IMR-90 (cell line): ENCODE results near the gene MAP3K13. TPM values are rescaled to one million over a fixed set of nuclear protein-coding genes. Genes with fewer than 3 reads are reported as not detected.

ENCODE experiments used
- ATAC-seq: fragments of 200-7000 bp; cut with Tn5 transposase; 2 replicates; pipeline ENCODE4 v1.9.1; 2020; ENCODE audit warnings: low read depth, mild to moderate bottlenecking, moderate library complexity
- BruUV-seq: library from RNA; stranded (reverse); fragments of 400-500 nt; replicated peaks from 2 replicates; lab custom pipeline; 2021; lab: Mats Ljungman, UMichigan
- CTCF ChIA-PET: fragments of 300-600 bp; formaldehyde crosslinking; extraction: SDS; loops from one replicate; lab custom pipeline; 2021; ENCODE audit warnings: antibody characterized with exemption; lab: Yijun Ruan, JAX
- POLR2A ChIA-PET: fragments of 300-600 bp; sonication (Branson Sonifier 250); formaldehyde crosslinking; loops from one replicate; lab custom pipeline; 2022; ENCODE audit warnings: antibody characterized with exemption; ENCODE audit not compliant: unreplicated experiment; lab: Charles Lee
- DNase-seq: peaks from one replicate; pipeline ENCODE4 v3.0.0; 2013
- H2AFZ ChIP-seq: replicated peaks from 2 replicates; pipeline ENCODE3; 2013; ENCODE audit warnings: low read length, mild to moderate bottlenecking; ENCODE audit not compliant: poor library complexity
- H2AK5ac ChIP-seq: 2 replicates; pipeline ENCODE4 v1.6.1; 2013; ENCODE audit warnings: low read depth, low read length, inconsistent platforms
- H2AK9ac ChIP-seq: replicated peaks from 2 replicates; pipeline ENCODE3; 2013; ENCODE audit warnings: mild to moderate bottlenecking, low read depth, low read length, moderate library complexity; ENCODE audit not compliant: poor library complexity
- H2BK120ac ChIP-seq: 2 replicates; pipeline ENCODE4 v1.6.1; 2013; ENCODE audit warnings: low read depth, low read length, inconsistent platforms
- H2BK15ac ChIP-seq: 3 replicates; pipeline ENCODE4 v1.6.1; 2013; ENCODE audit warnings: low read depth, low read length, inconsistent platforms
- H2BK20ac ChIP-seq: 2 replicates; pipeline ENCODE4 v1.6.1; 2013; ENCODE audit warnings: low read depth, mild to moderate bottlenecking, inconsistent platforms, low read length, moderate library complexity
- H2BK5ac ChIP-seq: 2 replicates; pipeline ENCODE4 v1.6.1; 2013; ENCODE audit warnings: mild to moderate bottlenecking, low read depth, low read length, inconsistent platforms; ENCODE audit not compliant: poor library complexity, severe bottlenecking
- H3K14ac ChIP-seq: replicated peaks from 2 replicates; pipeline ENCODE4 v1.6.1; 2013; ENCODE audit warnings: low read depth, low read length, inconsistent platforms
- H3K18ac ChIP-seq: 2 replicates; pipeline ENCODE4 v1.6.1; 2013; ENCODE audit warnings: low read depth, low read length, control low read depth
- H3K23ac ChIP-seq: 2 replicates; pipeline ENCODE4 v1.6.1; 2013; ENCODE audit warnings: low read depth, low read length, inconsistent platforms
- H3K27ac ChIP-seq: 2 replicates; pipeline ENCODE4 v1.5.1; 2013; ENCODE audit warnings: mild to moderate bottlenecking, control low read depth, low read length; ENCODE audit not compliant: insufficient read depth
- H3K27me3 ChIP-seq: 2 replicates; pipeline ENCODE4 v1.6.1; 2013; ENCODE audit warnings: low read length; ENCODE audit not compliant: control insufficient read depth, insufficient read depth
- H3K36me3 ChIP-seq: 2 replicates; pipeline ENCODE4 v1.6.1; 2013; ENCODE audit warnings: low read length, mixed read lengths; ENCODE audit not compliant: control insufficient read depth, insufficient read depth
- H3K4ac ChIP-seq: 2 replicates; pipeline ENCODE4 v1.6.1; 2013; ENCODE audit warnings: low read depth, low read length, inconsistent platforms
- H3K4me1 ChIP-seq: 2 replicates; pipeline ENCODE4 v1.6.1; 2013; ENCODE audit warnings: low read length, mixed read lengths; ENCODE audit not compliant: control insufficient read depth, insufficient read depth
- H3K4me2 ChIP-seq: 2 replicates; pipeline ENCODE4 v1.6.1; 2013; ENCODE audit warnings: low read depth, mild to moderate bottlenecking, control low read depth, low read length, moderate library complexity
- H3K4me3 ChIP-seq: 2 replicates; pipeline ENCODE4 v1.5.1; 2013; ENCODE audit warnings: low read depth, mild to moderate bottlenecking, control low read depth, low read length, moderate library complexity; ENCODE audit not compliant: insufficient read depth
- H3K56ac ChIP-seq: 2 replicates; pipeline ENCODE4 v1.6.1; 2013; ENCODE audit warnings: low read length, inconsistent platforms; ENCODE audit not compliant: insufficient read depth; ENCODE audit errors: extremely low read depth
- H3K79me1 ChIP-seq, 2 experiments: 2 replicates each; pipeline ENCODE4 v1.6.1; 2013; ENCODE audit warnings: low read length in 2 of 2, inconsistent platforms in 1 of 2, low read depth in 1 of 2
- H3K9ac ChIP-seq: 2 replicates; pipeline ENCODE4 v1.6.1; 2013; ENCODE audit warnings: low read depth, low read length, control low read depth
- H3K9me1 ChIP-seq: 2 replicates; pipeline ENCODE4 v1.6.1; 2013; ENCODE audit warnings: low read length, inconsistent platforms; ENCODE audit not compliant: insufficient read depth
- H3K9me3 ChIP-seq: 2 replicates; pipeline ENCODE4 v1.6.1; 2013; ENCODE audit warnings: low read length; ENCODE audit not compliant: control insufficient read depth, insufficient read depth
- H4K20me1 ChIP-seq: 2 replicates; pipeline ENCODE4 v1.6.1; 2013; ENCODE audit warnings: low read length, inconsistent platforms; ENCODE audit not compliant: insufficient read depth
- H4K5ac ChIP-seq: 2 replicates; pipeline ENCODE4 v1.6.1; 2013; ENCODE audit warnings: mild to moderate bottlenecking, low read depth, low read length, control low read depth
- H4K8ac ChIP-seq, 2 experiments: 2 replicates each; pipeline ENCODE4 v1.6.1; 2013; ENCODE audit warnings: low read depth in 2 of 2, low read length in 2 of 2, control low read depth in 1 of 2, inconsistent platforms in 1 of 2
- H4K91ac ChIP-seq: 2 replicates; pipeline ENCODE4 v1.6.1; 2013; ENCODE audit warnings: low read depth, low read length, inconsistent platforms; ENCODE audit not compliant: insufficient read depth
- BHLHE40 ChIP-seq: fragments of 150-350 bp; IDR thresholded peaks from 2 replicates; pipeline ENCODE4 v1.6.1; 2016; ENCODE audit warnings: mild to moderate bottlenecking, low read depth, low read length
- CHD1 ChIP-seq: IDR thresholded peaks from 2 replicates; pipeline ENCODE4 v1.6.1; 2012; ENCODE audit warnings: low read depth, low read length, improper control_type of control experiment
- FOS ChIP-seq: fragments of 150-350 bp; IDR thresholded peaks from 2 replicates; pipeline ENCODE4 v1.6.1; 2016; ENCODE audit warnings: low read depth, low read length
- MAFK ChIP-seq: IDR thresholded peaks from 2 replicates; pipeline ENCODE4 v1.6.1; 2012; ENCODE audit warnings: low read depth, low read length, improper control_type of control experiment
- MXI1 ChIP-seq: IDR thresholded peaks from 2 replicates; pipeline ENCODE4 v1.6.1; 2012; ENCODE audit warnings: low read depth, mild to moderate bottlenecking, low read length, moderate library complexity, borderline replicate concordance
- NFE2L2 ChIP-seq: fragments of 150-350 bp; IDR thresholded peaks from 2 replicates; pipeline ENCODE4 v1.6.1; 2016; ENCODE audit warnings: low read depth, mild to moderate bottlenecking, low read length
- WGBS, 2 experiments: methylation state at CpG; one replicate each; pipeline versions ENCODE4 v1.1.5 to v1.1.7; 2013; ENCODE audit warnings: missing lambda C conversion rate in 2 of 2; ENCODE audit not compliant: insufficient read length in 1 of 2; ENCODE audit errors: extremely low coverage in 2 of 2; 5-methylcytosine and 5-hydroxymethylcytosine counted together
- dilution Hi-C: fragments of 300-500 bp; cut with HindIII; formaldehyde crosslinking; loops from one replicate; pipeline ENCODE4 v1.14.3; 2018; ENCODE audit warnings: low sequenced_read_pairs; ENCODE audit not compliant: unreplicated experiment
- in situ Hi-C: fragments of 300-500 bp; cut with MboI; formaldehyde crosslinking; loops from 3 replicates; pipeline ENCODE4 v1.14.3; 2019; ENCODE audit warnings: low sequenced_read_pairs, inconsistent platforms, mixed read lengths
- intact Hi-C: fragments of 100-400 bp; cut with micrococcal nuclease; formaldehyde crosslinking; loops from 2 replicates; pipeline ENCODE4 v1.10.0; 2022
- polyA plus RNA-seq, 3 experiments: library from polyadenylated mRNA; depleted of rRNA; stranded (reverse); fragments of >200 nt; gene quantifications; 2 replicates each; pipeline ENCODE4 v1.2.3, GENCODE V29; 2012; ENCODE audit warnings: low replicate concordance in 1 of 3
- total RNA-seq: library from RNA; depleted of rRNA; stranded (reverse); fragments of >200 nt; gene quantifications from 2 replicates; pipeline ENCODE4 v1.2.3, GENCODE V29; 2012

The MAP3K13 gene
- total and polyA plus RNA-seq, 2 of the 4 experiments (the other 2 are of a cell fraction) = 9.9 to 17.6 TPM

DNA sequence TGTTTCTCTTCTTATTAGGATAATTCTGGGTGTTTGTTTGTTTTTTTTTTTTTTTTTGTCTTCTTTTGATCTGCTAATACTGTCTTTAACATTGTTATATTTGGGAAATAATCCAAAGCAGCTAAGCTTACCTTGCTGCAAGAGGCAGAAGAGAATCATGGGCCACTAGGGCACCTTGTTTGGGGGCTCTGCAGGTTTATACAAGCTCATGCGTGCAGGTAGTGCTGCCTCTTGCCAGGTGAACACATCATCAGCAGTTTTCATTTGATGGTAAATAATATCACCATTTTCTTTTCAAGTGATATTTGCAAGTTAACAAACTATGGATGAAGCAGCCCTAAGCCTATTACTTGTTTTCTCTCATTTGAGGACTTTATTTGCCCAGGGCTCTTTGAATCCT, 37.9 kb downstream of the MAP3K13 start:
- Histone ChIP-seq H2AK5ac (no peak overlapping the region), H4K20me1 (no peaks in the 10 kb centered on the region), H2AK9ac (no peak overlapping the region), H3K4ac (no peak overlapping the region), H3K9me3 (no peaks in the 10 kb centered on the region), H3K9ac (no peak overlapping the region), H3K23ac (no peak overlapping the region), H3K9me1 (no peaks in the 10 kb centered on the region), H2AFZ (no peak overlapping the region), H2BK120ac (no peak overlapping the region), H2BK15ac (no peak overlapping the region), H3K14ac (no peak overlapping the region), H3K4me3 (no peak overlapping the region), H3K4me1 (peaks cover 3% of the 10 kb centered on the region; the same call in 1 of the 2 replicates), H2BK20ac (no peak overlapping the region), H3K36me3 (no peaks in the 10 kb centered on the region), H3K4me2 (no peak overlapping the region), H3K56ac (no peak overlapping the region), H4K5ac (no peak overlapping the region), H4K8ac (no peak overlapping the region), H2BK5ac (no peak overlapping the region), H4K91ac (no peak overlapping the region), H3K79me1 (no peaks in the 10 kb centered on the region), H3K27ac (no peak overlapping the region), H3K27me3 (no peaks in the 10 kb centered on the region), H3K18ac (no peak overlapping the region)
- no peak for DNase-seq
- BruUV-seq = no TSS peak
- POLR2A ChIA-PET = no interaction called here
- in situ Hi-C loops (no loop called here), intact Hi-C loops (no loop called here), dilution Hi-C loops (no loop called here)
- ATAC-seq = no peak
- no CpG with 5 or more reads among the region's 1 CpG for WGBS, 2 experiments
- TF ChIP-seq FOS (no peak), CHD1 (no peak), MAFK (no peak), NFE2L2 (no peak), MXI1 (no peak), BHLHE40 (no peak)
- CTCF ChIA-PET = interaction anchor here (1.7 kb wide), 1 partner anchor 23 kb away, joined by 4 read pairs; no protein-coding TSS in a partner anchor
